GM18867 (cell line): Measurements from ENCODE around the gene HRAS.
A peak's percentile ranks its signal among the peaks of the same experiment; 100 is the strongest.
"Not testable (repeated sequence)": the region's sequence is repeated elsewhere in the genome, so short reads cannot be mapped to it uniquely, and the experiment has no call there.

Experiments used
- ATAC-seq: cut with Tn5 transposase; IDR thresholded peaks from one replicate; pipeline ENCODE4 v1.9.1; 2021; ENCODE audit warnings: mild to moderate bottlenecking, moderate library complexity; ENCODE audit not compliant: unreplicated experiment

HRAS gene

GRCh38 chr11:535519-536454 is at the start of gene HRAS:
Gene HRAS, minus strand, starts transcription at chr11:535576.
- peak; percentile 66 for ATAC-seq

GRCh38 chr11:584287-584686 is 48.9 kb upstream of the HRAS start:
- no peak for ATAC-seq

DNA sequence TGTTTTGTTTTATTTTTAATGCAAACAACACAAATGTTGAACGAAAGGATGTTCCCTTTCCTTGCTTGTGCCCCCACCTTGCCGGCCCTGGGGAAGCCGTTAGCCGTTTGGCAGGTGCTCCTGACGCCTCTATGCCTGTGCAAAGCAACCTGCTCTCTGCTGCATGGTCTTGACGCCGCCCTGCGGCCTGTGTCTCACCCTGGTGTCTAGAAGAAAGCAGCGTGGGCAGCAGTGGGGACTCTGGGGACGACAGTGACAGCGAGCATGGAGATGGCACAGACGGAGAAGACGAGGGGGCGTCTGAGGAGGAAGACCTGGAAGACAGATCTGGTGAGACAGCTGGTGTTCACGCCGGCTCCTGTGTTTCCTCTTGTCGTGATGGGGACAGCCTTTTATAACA is 46.4 kb upstream of the HRAS start:
- no peak for ATAC-seq

- ATAC-seq: no peak
Observed at GRCh38 chr11:581342-581741, 46.0 kb upstream of the HRAS start.

DNA sequence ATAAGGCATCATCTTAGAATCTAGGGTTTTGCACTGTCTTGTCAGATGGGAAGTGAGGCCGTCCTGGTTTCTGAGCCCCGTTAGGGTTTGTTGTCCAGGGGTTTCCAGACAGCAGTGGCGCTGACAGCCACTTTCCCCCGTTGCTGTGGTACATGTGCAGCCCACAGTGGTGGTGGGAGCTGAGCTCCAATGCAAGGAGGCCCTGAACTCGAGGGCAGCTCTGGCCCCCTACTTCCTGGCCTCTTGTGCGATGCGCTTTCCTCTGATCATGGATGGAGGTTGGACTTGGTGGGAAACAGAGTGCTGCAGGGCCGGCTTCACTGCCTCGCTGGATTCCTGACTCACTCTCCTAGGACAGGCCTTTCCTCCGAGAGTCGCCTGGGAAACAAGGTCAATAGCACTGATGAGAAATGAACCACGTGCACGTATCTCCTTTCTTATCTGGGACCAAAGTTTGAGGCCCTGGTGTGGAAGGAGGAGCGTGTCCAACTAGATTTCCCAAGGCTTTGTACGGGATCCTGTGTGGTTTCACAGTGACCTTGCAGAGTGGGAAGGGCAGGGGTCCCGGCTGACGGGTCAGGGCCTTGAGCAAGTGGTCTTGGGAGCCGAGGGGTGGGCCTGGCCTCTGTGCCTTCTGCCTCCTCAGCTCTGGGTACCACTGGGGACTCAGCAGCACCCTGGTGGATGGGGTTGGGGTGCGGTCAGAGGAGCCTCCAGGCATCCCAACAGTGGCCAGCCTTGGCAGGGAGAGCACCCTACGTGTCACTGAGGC is 44.6 kb upstream of the HRAS start:
- ATAC-seq: no peak

- no peak for ATAC-seq
Observed at GRCh38 chr11:578276-579035, 43.1 kb upstream of the HRAS start.

DNA sequence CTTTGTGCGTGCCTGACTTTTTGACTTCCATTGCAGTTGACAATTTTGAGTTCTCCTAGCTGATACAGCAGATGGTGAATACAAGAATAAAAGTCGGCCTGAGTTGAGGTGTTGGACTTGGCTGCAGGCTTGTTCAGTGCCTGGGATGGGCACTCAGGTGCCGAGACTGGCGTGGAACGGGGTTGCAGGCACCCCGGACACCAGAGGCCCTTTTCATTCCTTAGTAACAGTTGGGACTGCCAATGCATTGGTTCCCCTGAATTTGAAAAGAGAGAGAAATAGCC is 42.2 kb upstream of the HRAS start:
- no peak for ATAC-seq

DNA sequence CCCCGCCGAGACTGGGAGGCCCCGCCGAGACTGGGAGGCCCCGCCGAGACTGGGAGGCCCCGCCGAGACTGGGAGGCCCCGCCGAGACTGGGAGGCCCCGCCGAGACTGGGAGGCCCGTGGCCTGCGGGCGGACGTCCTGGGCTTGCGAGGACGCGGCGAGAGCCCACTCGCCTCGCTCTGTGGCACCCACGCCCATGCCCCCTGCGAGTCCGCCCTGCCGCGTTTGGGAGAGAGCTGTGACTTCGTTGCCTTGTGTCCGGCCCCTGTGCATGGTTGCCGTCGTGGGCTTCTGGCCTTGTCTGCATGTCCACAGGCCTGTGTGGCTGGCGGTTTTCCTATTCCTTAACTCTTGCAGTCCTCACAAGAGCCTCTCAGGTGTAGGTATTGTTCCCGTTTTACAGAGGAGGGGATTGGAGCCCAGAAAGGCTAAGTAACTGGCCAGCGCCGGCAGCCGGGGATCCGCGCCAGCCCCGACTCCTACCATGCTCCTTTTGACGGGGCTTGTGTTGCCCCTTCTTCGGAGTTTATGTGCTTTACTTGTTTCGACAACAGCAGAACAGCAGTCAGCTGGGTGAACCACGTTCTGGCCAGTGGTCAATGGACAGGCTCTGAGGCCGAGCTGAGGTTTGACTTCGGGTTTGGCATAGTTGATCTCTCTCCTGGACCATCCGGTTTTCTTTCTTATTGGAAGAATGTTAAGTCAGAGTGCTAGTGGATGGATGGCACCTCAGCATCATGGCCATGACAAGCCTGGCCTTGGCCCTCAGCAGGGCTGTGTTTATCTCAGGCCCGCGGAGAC is 41.6 kb upstream of the HRAS start:
- ATAC-seq: no peak

DNA sequence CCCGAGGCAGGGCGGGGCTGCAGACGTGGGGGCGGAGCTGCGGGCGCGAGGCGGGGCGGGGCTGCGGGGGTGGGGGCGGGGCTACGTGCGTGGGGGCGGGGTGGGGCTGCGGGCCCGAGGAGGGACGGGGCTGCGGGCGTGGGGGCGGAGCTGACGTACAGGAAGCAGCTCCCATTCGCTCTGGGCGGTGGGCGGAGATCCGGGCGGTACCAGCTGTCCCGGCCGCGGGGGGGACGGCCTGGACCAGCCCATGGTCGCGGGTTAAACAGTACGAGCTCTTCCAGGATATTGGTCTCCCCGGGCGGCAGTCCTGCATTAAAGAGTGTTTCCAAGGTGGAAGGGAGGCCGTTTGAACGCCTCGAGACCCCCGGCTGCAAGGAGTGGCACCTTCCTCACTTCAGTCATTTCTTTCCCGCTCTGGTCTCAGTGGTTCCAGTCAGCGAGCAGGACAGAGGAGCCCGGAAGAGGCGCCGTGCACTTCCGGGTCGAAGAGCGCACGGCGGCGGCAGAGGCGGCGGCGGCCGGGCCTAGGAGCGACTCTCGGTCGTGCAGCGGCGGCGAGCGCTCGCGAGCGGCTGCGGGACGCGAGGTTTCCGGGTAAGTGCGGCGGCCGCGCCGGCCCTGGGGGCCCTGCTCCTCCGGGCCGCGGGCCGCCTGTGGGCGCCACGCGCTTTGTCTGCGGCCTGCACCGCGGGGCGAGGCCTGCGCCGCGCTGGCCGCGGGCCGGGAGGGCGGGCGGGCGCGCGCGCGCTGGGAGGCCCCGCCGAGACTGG is 40.8 kb upstream of the HRAS start, which contains the start of gene PHRF1:
Gene PHRF1, plus strand, starts transcription at position 475 of the 773 bp plus-strand sequence. CDS start 5,043 bp downstream, outside the sequence.
- ATAC-seq: peak; percentile 81

GRCh38 chr11:575313-575995 is 40.1 kb upstream of the HRAS start:
- peak; percentile 45 for ATAC-seq

DNA sequence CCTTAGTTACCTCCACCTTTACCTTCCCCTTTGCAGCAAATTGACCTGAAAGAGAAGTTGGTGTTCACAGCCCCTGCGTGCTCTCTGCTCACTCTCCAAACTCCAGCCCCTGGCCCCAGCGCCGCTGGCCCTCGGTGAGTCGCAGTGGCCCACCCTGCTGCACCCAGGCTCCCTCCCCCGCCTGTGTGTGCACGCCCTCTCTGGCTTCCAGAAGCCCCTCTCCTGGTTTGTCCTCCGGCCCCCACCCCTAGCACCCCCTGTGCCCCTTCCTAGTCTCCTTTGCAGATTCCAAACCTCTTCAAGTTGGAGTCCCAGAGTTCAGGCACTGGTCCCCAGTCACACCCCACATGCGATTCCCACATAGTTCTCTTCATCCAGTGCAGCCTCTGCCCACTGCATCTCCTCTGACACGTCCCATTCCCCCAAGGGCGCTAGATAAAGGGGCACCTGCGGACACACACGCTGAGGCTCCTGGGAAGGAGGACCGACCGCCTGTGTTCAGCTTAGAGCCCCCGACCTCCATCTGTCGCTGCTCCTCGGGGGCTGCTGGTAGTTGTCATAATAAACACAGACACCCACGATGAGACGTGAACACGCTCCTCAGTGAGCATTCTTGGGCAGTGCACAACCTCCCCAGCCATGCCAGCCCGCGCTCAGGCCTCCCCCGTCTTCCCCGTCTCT is 39.4 kb upstream of the HRAS start:
- no peak for ATAC-seq

DNA sequence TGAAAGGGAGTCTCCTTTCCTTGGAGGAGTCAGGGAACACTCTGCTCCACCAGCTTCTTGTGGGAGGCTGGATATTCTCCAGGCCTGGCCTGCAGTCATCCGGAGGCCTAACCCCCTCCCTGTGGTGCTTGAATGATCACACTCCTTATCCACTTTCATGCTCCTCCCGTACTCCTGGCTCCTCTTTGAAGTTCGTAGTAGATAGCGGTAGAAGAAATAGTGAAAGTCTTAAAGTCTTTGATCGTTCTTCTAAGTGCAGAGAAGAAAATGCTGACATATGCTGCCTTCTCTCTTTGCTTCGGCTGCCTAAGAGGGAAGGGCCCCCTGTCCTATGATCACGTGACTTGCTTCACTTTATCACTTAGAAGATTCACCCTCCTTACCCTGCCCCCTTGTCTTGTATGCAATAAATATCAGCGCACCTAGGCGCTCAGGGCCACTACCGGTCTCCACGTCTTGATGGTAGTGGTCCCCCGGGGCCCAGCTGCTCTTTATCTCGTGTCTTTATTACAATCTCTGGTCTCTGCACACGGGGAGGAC is 38.7 kb upstream of the HRAS start:
- not testable (repeated sequence) for ATAC-seq

GRCh38 chr11:573146-573759 is 37.9 kb upstream of the HRAS start:
- no peak for ATAC-seq

DNA sequence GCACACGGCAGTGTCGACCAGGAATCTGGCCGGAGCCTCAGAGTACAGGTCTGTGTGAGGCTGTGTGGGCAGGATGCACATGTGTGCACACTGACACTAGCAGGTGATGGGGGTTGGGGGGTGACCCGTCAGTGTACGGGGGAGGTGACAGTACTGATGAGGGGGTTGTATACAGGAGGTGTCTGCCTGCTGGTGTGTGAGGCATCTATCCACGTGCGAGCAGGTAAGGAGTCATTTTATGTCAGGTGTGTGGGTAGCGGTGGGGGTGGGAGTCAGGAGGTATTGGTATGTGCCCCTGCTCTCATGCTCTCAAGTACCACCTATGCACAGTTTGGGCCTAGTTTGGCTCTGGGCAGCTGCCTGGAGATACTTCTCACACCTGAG is 36.4 kb upstream of the HRAS start:
- ATAC-seq: no peak

DNA sequence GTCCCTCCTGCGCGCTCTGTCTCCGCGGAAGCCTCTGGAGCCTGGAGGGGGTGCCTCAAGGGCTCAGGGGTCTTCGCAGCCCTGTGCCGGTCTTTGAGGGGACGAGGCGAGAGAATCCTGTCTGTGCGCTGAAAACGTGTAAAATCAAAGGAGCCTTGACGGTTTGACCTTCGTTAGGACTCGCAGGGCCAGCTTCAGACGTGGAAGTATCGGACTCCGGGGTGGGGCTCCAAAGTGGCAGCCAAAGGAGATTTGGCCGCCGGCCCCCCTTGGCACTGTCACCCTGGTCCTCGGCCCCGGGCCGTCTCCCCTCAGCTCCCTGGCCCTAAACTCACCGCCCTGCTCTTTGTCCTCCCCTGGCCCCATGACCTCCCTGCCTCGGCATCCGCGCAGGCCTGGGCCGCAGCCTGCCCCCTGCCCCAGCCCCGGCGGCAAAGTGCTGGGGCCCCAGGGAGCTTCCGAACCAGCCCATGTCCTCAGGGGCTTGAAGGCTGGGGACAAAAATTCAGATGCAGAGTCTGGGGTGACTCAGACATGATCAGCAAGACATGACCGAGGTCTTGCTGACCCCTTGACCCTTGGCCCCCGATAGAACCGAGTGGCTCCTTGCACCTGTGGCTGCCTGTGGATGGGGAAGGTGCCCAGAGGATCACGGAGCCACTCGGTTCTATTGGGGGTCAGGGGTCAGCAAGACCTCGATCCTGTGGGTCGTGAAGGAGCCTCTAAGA is 33.9 kb upstream of the HRAS start:
- no peak for ATAC-seq

- ATAC-seq: peak; percentile 84
Observed at GRCh38 chr11:568306-569157, 33.2 kb upstream of the HRAS start.
